Activated CD4-positive, CD25-positive, alpha-beta regulatory T cell treated with anti-CD3 and anti-CD28 coated beads, Interleukin-2, amount 50 U/mL, for 24 hours (primary cell): ENCODE data around the gene CUTC.
"Not testable (repeated sequence)": the region's sequence is repeated elsewhere in the genome, so short reads cannot be mapped to it uniquely, and the experiment has no call there.

ENCODE experiments used
- ATAC-seq, 2 donors: fragments of 150-1000 bp; cut with Tn5 transposase; one replicate each; pipeline ENCODE4 v1.10.0; 2021; ENCODE audit warnings: mild to moderate bottlenecking in 1 of 2, moderate library complexity in 1 of 2

The CUTC gene

GRCh38 chr10:99732033-99732842 lies at the start of gene CUTC, which contains the start of gene COX15:
CUTC (plus strand) TSS chr10:99732234; CDS start chr10:99732349, 115 bp downstream.
COX15 (minus strand) TSS chr10:99732127; CDS start chr10:99732049, 78 bp downstream.
- peak; percentile 90 for ATAC-seq

- peak in 1 of 2 donors; percentile 36 for ATAC-seq
Measured at GRCh38 chr10:99682752-99683151, 49.3 kb upstream of the CUTC start.

GRCh38 chr10:99685597-99685967 lies 46.5 kb upstream of the CUTC start:
- ATAC-seq = peak in 1 of 2 donors; percentile 17

GRCh38 chr10:99689461-99689860 lies 42.6 kb upstream of the CUTC start:
- ATAC-seq = no peak

- no peak for ATAC-seq
Measured at GRCh38 chr10:99693933-99694583, 38.0 kb upstream of the CUTC start.

GRCh38 chr10:99695761-99696160 lies 36.3 kb upstream of the CUTC start:
- ATAC-seq = no peak

GRCh38 chr10:99698504-99699080 lies 33.4 kb upstream of the CUTC start:
- no peak for ATAC-seq

GRCh38 chr10:99700649-99701048 lies 31.4 kb upstream of the CUTC start:
- ATAC-seq = no peak

GRCh38 chr10:99708428-99709012 lies 23.5 kb upstream of the CUTC start:
- ATAC-seq = no peak

- ATAC-seq = peak; percentile 86 to 91
Measured at GRCh38 chr10:99709480-99710229, 22.4 kb upstream of the CUTC start.

- ATAC-seq = peak; percentile 59 to 63
Measured at GRCh38 chr10:99711129-99711719, 20.8 kb upstream of the CUTC start.

- no peak for ATAC-seq
Measured at GRCh38 chr10:99714446-99714845, 17.6 kb upstream of the CUTC start.

- ATAC-seq = no peak
Measured at GRCh38 chr10:99720387-99720786, 11.6 kb upstream of the CUTC start.

- no peak for ATAC-seq
Measured at GRCh38 chr10:99730026-99730425, 2.0 kb upstream of the CUTC start.

GRCh38 chr10:99731306-99732032 lies 565 bp upstream of the CUTC start:
- ATAC-seq = no peak

- ATAC-seq = no peak
Measured at GRCh38 chr10:99733366-99733765, 1.3 kb downstream of the CUTC start.

- not testable (repeated sequence) for ATAC-seq
Measured at GRCh38 chr10:99734111-99734510, 2.1 kb downstream of the CUTC start.

GRCh38 chr10:99740260-99740659 lies 8.2 kb downstream of the CUTC start:
- ATAC-seq = no peak

GRCh38 chr10:99740933-99741559 lies 9.0 kb downstream of the CUTC start:
- no peak for ATAC-seq

- ATAC-seq = no peak
Measured at GRCh38 chr10:99742254-99742653, 10.2 kb downstream of the CUTC start.

GRCh38 chr10:99742701-99743100 lies 10.7 kb downstream of the CUTC start:
- ATAC-seq = peak in 1 of 2 donors; percentile 56
